ENCODE results near the gene DNAH14.

- TF ChIP-seq, protein P1, sequence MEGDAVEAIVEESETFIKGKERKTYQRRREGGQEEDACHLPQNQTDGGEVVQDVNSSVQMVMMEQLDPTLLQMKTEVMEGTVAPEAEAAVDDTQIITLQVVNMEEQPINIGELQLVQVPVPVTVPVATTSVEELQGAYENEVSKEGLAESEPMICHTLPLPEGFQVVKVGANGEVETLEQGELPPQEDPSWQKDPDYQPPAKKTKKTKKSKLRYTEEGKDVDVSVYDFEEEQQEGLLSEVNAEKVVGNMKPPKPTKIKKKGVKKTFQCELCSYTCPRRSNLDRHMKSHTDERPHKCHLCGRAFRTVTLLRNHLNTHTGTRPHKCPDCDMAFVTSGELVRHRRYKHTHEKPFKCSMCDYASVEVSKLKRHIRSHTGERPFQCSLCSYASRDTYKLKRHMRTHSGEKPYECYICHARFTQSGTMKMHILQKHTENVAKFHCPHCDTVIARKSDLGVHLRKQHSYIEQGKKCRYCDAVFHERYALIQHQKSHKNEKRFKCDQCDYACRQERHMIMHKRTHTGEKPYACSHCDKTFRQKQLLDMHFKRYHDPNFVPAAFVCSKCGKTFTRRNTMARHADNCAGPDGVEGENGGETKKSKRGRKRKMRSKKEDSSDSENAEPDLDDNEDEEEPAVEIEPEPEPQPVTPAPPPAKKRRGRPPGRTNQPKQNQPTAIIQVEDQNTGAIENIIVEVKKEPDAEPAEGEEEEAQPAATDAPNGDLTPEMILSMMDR (IDR thresholded peaks at IDR 0.05; ENCODE audit: control extremely low read depth in 1 of 3, insufficient read depth in 1 of 3, low read depth in 1 of 3, low read length in 3 of 3) = no peak
- no peak for TF ChIP-seq TEAD4 (IDR thresholded peaks at IDR 0.05; ENCODE audit: low read depth, low read length)
- no peak for TF ChIP-seq POLR2A (IDR thresholded peaks at IDR 0.05; ENCODE audit: control extremely low read depth in 1 of 2, low read depth in 2 of 2, low read length in 2 of 2)
- no peak for TF ChIP-seq TAF1 (IDR thresholded peaks at IDR 0.05; ENCODE audit: low read depth, low read length)
- no peak for TF ChIP-seq EP300 (IDR thresholded peaks at IDR 0.05; ENCODE audit: borderline replicate concordance in 1 of 2, low read depth in 2 of 2, low read length in 2 of 2)
- TF ChIP-seq SIX5 (IDR thresholded peaks at IDR 0.05; ENCODE audit: low read depth, low read length) = no peak
- no peak for TF ChIP-seq CHD1 (IDR thresholded peaks at IDR 0.05; ENCODE audit: low read depth, low read length)
- no peak for TF ChIP-seq SUZ12 (IDR thresholded peaks at IDR 0.05; ENCODE audit: low read length)
- TF ChIP-seq POU5F1 (IDR thresholded peaks at IDR 0.05; ENCODE audit: low read depth, low read length) = no peak
- no peak for TF ChIP-seq GABPA (IDR thresholded peaks at IDR 0.05; ENCODE audit: borderline replicate concordance, insufficient read depth, low read length)
Measured at GRCh38 chr1:225131869-225132268, 202.4 kb downstream of the DNAH14 start.

All from H1 (cell line).